H9 (cell line): ENCODE data around the gene BBC3. TPM values are rescaled to one million over a fixed set of nuclear protein-coding genes. Genes with fewer than 3 reads are reported as not detected.
A peak's percentile ranks its signal among the peaks of the same experiment; 100 is the strongest.

Source experiments
- DNase-seq: peaks from one replicate; pipeline ENCODE4 v3.0.0-alpha.2; 2017
- H2AFZ ChIP-seq: one replicate; pipeline ENCODE4 v1.6.1; 2013; ENCODE audit warnings: mild to moderate bottlenecking, low read length, control low read depth, moderate library complexity
- H2AK5ac ChIP-seq: 2 replicates; pipeline ENCODE4 v1.6.1; 2013; ENCODE audit warnings: low read length, control low read depth, mixed read lengths; ENCODE audit not compliant: insufficient read length
- H2BK120ac ChIP-seq: one replicate; pipeline ENCODE4 v1.6.1; 2013; ENCODE audit warnings: low read depth, mild to moderate bottlenecking, low read length, control low read depth, inconsistent platforms; ENCODE audit not compliant: poor library complexity, severe bottlenecking
- H2BK12ac ChIP-seq: 2 replicates; pipeline ENCODE4 v1.6.1; 2013; ENCODE audit warnings: low read length, control low read depth, mixed read lengths, low read depth; ENCODE audit not compliant: insufficient read length
- H2BK15ac ChIP-seq: 2 replicates; pipeline ENCODE4 v1.6.1; 2013; ENCODE audit warnings: low read depth, low read length, control low read depth
- H2BK20ac ChIP-seq: one replicate; pipeline ENCODE4 v1.6.1; 2013; ENCODE audit warnings: low read depth, mild to moderate bottlenecking, low read length, control low read depth, inconsistent platforms; ENCODE audit not compliant: poor library complexity, severe bottlenecking
- H2BK5ac ChIP-seq: 2 replicates; pipeline ENCODE4 v1.6.1; 2013; ENCODE audit warnings: low read length, control low read depth, mixed read lengths; ENCODE audit not compliant: insufficient read length
- H3K14ac ChIP-seq: 2 replicates; pipeline ENCODE4 v1.6.1; 2013; ENCODE audit warnings: low read length, control low read depth; ENCODE audit not compliant: insufficient read depth
- H3K18ac ChIP-seq: 2 replicates; pipeline ENCODE4 v1.6.1; 2013; ENCODE audit warnings: low read depth, mild to moderate bottlenecking, mixed read lengths, low read length, control low read depth; ENCODE audit not compliant: insufficient read length
- H3K23ac ChIP-seq: 2 replicates; pipeline ENCODE4 v1.6.1; 2013; ENCODE audit warnings: low read length, control low read depth, mixed read lengths, low read depth; ENCODE audit not compliant: insufficient read length
- H3K23me2 ChIP-seq: 2 replicates; pipeline ENCODE4 v1.6.1; 2013; ENCODE audit warnings: low read depth, mild to moderate bottlenecking, mixed read lengths, low read length, control low read depth; ENCODE audit not compliant: insufficient read length, poor library complexity, severe bottlenecking
- H3K27ac ChIP-seq: 2 replicates; pipeline ENCODE4 v1.5.1; 2013; ENCODE audit warnings: low read length, control low read depth, mixed read lengths, low read depth; ENCODE audit not compliant: insufficient read length
- H3K27me3 ChIP-seq: 2 replicates; pipeline ENCODE4 v1.6.1; 2013; ENCODE audit warnings: low read length, control low read depth, inconsistent platforms; ENCODE audit not compliant: insufficient read depth
- H3K4ac ChIP-seq: 2 replicates; pipeline ENCODE4 v1.6.1; 2013; ENCODE audit warnings: low read depth, mild to moderate bottlenecking, control low read depth, inconsistent platforms, low read length, moderate library complexity
- H3K4me1 ChIP-seq: 2 replicates; pipeline ENCODE4 v1.6.1; 2013; ENCODE audit warnings: low read length, control low read depth, inconsistent platforms; ENCODE audit not compliant: insufficient read depth
- H3K4me2 ChIP-seq: 2 replicates; pipeline ENCODE4 v1.6.1; 2013; ENCODE audit warnings: low read length, control low read depth, mixed read lengths; ENCODE audit not compliant: insufficient read length, insufficient read depth
- H3K56ac ChIP-seq: 2 replicates; pipeline ENCODE4 v1.6.1; 2013; ENCODE audit warnings: low read depth, mild to moderate bottlenecking, mixed read lengths, low read length, control low read depth; ENCODE audit not compliant: insufficient read length
- H3K79me1 ChIP-seq: 2 replicates; pipeline ENCODE4 v1.6.1; 2013; ENCODE audit warnings: low read depth, mild to moderate bottlenecking, moderate library complexity, low read length, control low read depth, inconsistent platforms; ENCODE audit not compliant: insufficient read depth, poor library complexity, severe bottlenecking
- H3K79me2 ChIP-seq: 2 replicates; pipeline ENCODE4 v1.6.1; 2013; ENCODE audit warnings: low read length, control low read depth, inconsistent platforms; ENCODE audit not compliant: insufficient read depth
- H3K9ac ChIP-seq: 2 replicates; pipeline ENCODE4 v1.6.1; 2013; ENCODE audit warnings: low read length, control low read depth, mixed read lengths; ENCODE audit not compliant: insufficient read length; ENCODE audit errors: extremely low read depth
- H3K9me3 ChIP-seq: one replicate; pipeline ENCODE4 v1.6.1; 2013; ENCODE audit warnings: low read depth, low read length, inconsistent platforms; ENCODE audit not compliant: control insufficient read depth
- H3T11ph ChIP-seq: one replicate; pipeline ENCODE4 v1.6.1; 2013; ENCODE audit warnings: mild to moderate bottlenecking, low read length, control low read depth, inconsistent platforms
- H4K20me1 ChIP-seq: one replicate; pipeline ENCODE4 v1.6.1; 2013; ENCODE audit not compliant: control insufficient read depth, insufficient read length, insufficient read depth
- H4K5ac ChIP-seq: 2 replicates; pipeline ENCODE4 v1.6.1; 2013; ENCODE audit warnings: low read depth, mild to moderate bottlenecking, mixed read lengths, low read length, control low read depth; ENCODE audit not compliant: insufficient read length
- H4K8ac ChIP-seq: replicated peaks from 2 replicates; pipeline ENCODE4 v1.6.1; 2013; ENCODE audit warnings: low read length, control low read depth, mixed read lengths, low read depth; ENCODE audit not compliant: insufficient read length
- H4K91ac ChIP-seq: 2 replicates; pipeline ENCODE4 v1.6.1; 2013; ENCODE audit warnings: low read depth, mild to moderate bottlenecking, moderate library complexity, mixed read lengths, low read length, control low read depth; ENCODE audit not compliant: insufficient read length
- H3K27ac Mint-ChIP-seq, 3 experiments: 2 replicates in 2 of 3; 3 replicates in 1 of 3; pipeline ENCODE4 v1.8.0; 2020 to 2021; ENCODE audit warnings: mixed read lengths in 3 of 3, mild to moderate bottlenecking in 1 of 3, moderate library complexity in 1 of 3
- H3K27me3 Mint-ChIP-seq: 2 replicates; pipeline ENCODE4 v1.8.0; 2021; ENCODE audit warnings: low read depth, mild to moderate bottlenecking, moderate library complexity, mixed read lengths
- H3K36me3 Mint-ChIP-seq, 3 experiments: 2 replicates in 2 of 3; 3 replicates in 1 of 3; pipeline ENCODE4 v1.8.0; 2020 to 2021; ENCODE audit warnings: low read depth in 3 of 3, mixed read lengths in 3 of 3; ENCODE audit not compliant: insufficient read depth in 1 of 3
- H3K4me1 Mint-ChIP-seq, 2 experiments: 2 replicates each; pipeline ENCODE4 v1.8.0; 2020; ENCODE audit warnings: mixed read lengths in 2 of 2
- H3K4me3 Mint-ChIP-seq, 2 experiments: 2 replicates in 1 of 2; 3 replicates in 1 of 2; pipeline ENCODE4 v1.8.0; 2020 to 2021; ENCODE audit warnings: mild to moderate bottlenecking in 2 of 2, mixed read lengths in 2 of 2, moderate library complexity in 1 of 2
- H3K9me3 Mint-ChIP-seq, 2 experiments: 2 replicates in 1 of 2; 3 replicates in 1 of 2; pipeline ENCODE4 v1.8.0; 2020; ENCODE audit warnings: mild to moderate bottlenecking in 2 of 2, mixed read lengths in 2 of 2, moderate library complexity in 1 of 2
- WGBS: extraction: QIAGEN DNeasy Blood & Tissue Kit; methylation state at CpG from one replicate; pipeline ENCODE4 v1.1.7; 2013; ENCODE audit warnings: missing lambda C conversion rate, low lambda C conversion rate, mixed read lengths; ENCODE audit not compliant: insufficient read length; ENCODE audit errors: extremely low coverage; 5-methylcytosine and 5-hydroxymethylcytosine counted together
- total RNA-seq: library from RNA; stranded (reverse); gene quantifications from 2 replicates; pipeline ENCODE4 v1.2.1, GENCODE V29; 2021
- TF ChIP-seq, protein P1 (sequence below): fragments of 200-600 bp; sonication (generic); conservative IDR thresholded peaks from 3 replicates; pipeline ENCODE4 v1.8.0; 2021; ENCODE audit warnings: antibody characterized with exemption, mild to moderate bottlenecking

BBC3 gene
- total RNA-seq, 1 experiment from 2014 or later, result 23.2 TPM

DNA sequence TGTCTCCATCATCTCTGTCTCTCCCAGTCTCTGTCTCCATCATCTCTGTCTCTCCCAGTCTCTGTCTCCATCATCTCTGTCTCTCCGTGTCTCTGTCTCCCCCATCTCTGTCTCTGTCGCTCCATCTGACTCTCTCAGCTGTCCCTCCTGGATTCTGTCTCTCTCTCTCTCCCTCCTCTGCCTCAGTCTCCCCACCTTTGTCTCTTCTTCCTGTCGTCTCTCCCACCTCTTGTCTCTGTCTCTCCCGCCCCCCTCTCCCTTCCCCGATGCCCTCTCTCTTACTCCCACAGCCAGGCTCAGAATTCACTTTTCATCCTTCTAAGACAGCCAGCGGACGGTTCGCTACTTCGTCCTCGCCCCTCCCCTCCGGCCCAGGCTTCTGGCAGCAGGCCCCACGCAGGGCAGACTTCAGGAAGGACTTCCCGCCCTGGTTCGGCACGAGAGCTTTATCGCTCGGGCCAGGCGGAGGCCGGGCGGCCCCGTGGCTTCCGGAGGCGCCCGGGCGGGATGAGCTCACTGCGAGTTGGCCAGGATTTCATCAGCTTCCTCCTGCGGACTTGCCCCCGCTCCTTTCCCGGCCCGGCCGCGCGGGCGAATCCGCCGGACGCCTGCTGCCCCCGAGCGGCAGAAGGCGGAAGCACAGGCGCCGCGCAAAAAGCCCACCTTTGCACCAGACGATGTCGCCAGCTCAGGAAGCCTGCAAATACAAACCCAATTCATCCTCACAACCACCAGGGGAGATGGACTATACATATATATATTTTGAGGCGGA lies 13.0 kb upstream of the BBC3 start:
- no peaks in the 10 kb centered on the region for H3K9me3 ChIP-seq
- H4K91ac ChIP-seq, result no peak overlapping the region
- WGBS, result no CpG with 5 or more reads among the region's 46 CpGs
- no peaks in the 10 kb centered on the region for H3K79me2 ChIP-seq
- H3K27ac ChIP-seq, result no peak overlapping the region
- H2BK120ac ChIP-seq, result no peak overlapping the region
- H3K14ac ChIP-seq, result peak overlapping the region; percentile 62; the same call in 1 of the 2 replicates
- H2AK5ac ChIP-seq, result no peak overlapping the region
- H3K9me3 Mint-ChIP-seq, result peaks cover 0 to 3% of the 10 kb centered on the region in 2 experiments; a peak in 1 of 5 replicates
- H3K9ac ChIP-seq, result no peak overlapping the region
- H3K4me1 Mint-ChIP-seq, result peaks cover 16 to 22% of the 10 kb centered on the region in 2 experiments
- H3K18ac ChIP-seq, result peak overlapping the region; percentile 89
- H3K27me3 ChIP-seq, result peaks cover 2% of the 10 kb centered on the region; the same call in 1 of the 2 replicates
- peaks cover 13% of the 10 kb centered on the region for H3K23me2 ChIP-seq
- H3T11ph ChIP-seq, result no peak overlapping the region
- H4K5ac ChIP-seq, result no peak overlapping the region
- no peak overlapping the region for H2BK5ac ChIP-seq
- H3K4me3 Mint-ChIP-seq, result peak overlapping the region; percentile 63 to 77
- no peak overlapping the region for H2BK15ac ChIP-seq
- no peak overlapping the region for H3K56ac ChIP-seq
- H3K4ac ChIP-seq, result no peak overlapping the region
- peak overlapping the region; percentile 14 to 93 (median 83); a peak in 5 of 7 replicates for H3K27ac Mint-ChIP-seq
- H3K36me3 Mint-ChIP-seq, result no peaks in the 10 kb centered on the region; a peak in 1 of 7 replicates
- TF ChIP-seq, protein P1, sequence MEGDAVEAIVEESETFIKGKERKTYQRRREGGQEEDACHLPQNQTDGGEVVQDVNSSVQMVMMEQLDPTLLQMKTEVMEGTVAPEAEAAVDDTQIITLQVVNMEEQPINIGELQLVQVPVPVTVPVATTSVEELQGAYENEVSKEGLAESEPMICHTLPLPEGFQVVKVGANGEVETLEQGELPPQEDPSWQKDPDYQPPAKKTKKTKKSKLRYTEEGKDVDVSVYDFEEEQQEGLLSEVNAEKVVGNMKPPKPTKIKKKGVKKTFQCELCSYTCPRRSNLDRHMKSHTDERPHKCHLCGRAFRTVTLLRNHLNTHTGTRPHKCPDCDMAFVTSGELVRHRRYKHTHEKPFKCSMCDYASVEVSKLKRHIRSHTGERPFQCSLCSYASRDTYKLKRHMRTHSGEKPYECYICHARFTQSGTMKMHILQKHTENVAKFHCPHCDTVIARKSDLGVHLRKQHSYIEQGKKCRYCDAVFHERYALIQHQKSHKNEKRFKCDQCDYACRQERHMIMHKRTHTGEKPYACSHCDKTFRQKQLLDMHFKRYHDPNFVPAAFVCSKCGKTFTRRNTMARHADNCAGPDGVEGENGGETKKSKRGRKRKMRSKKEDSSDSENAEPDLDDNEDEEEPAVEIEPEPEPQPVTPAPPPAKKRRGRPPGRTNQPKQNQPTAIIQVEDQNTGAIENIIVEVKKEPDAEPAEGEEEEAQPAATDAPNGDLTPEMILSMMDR, result peak; percentile 99
- peak; percentile 97 for DNase-seq
- H3K4me1 ChIP-seq, result peaks cover 3% of the 10 kb centered on the region; the same call in 1 of the 2 replicates
- no peak overlapping the region for H4K8ac ChIP-seq
- H2BK12ac ChIP-seq, result no peak overlapping the region
- peaks cover 18% of the 10 kb centered on the region for H3K27me3 Mint-ChIP-seq
- H2BK20ac ChIP-seq, result no peak overlapping the region
- no peak overlapping the region for H2AFZ ChIP-seq
- no peak overlapping the region for H3K23ac ChIP-seq
- no peaks in the 10 kb centered on the region for H4K20me1 ChIP-seq
- H3K4me2 ChIP-seq, result peak overlapping the region; percentile 31
- no peaks in the 10 kb centered on the region for H3K79me1 ChIP-seq
